ENCODE data around the gene EMILIN2. TPM values are rescaled to one million over a fixed set of nuclear protein-coding genes. Genes with fewer than 3 reads are reported as not detected.

Gene EMILIN2
- polyA plus RNA-seq, 1 donor (not counting 4 experiments of a cell fraction or from before 2014, with no cell fraction given): 0.07 TPM

- H4K20me1 ChIP-seq (ENCODE audit: control insufficient read depth, extremely low read depth, insufficient read depth, low read length): no peaks in the 10 kb centered on the region
- H3K9me1 ChIP-seq (ENCODE audit: control insufficient read depth, extremely low read depth, insufficient read depth, low read length): no peaks in the 10 kb centered on the region
- TF ChIP-seq CTCF (optimal IDR thresholded peaks at IDR 0.05 in 1 of 3, IDR thresholded peaks at IDR 0.05 in 1 of 3, conservative IDR thresholded peaks at IDR 0.05 in 1 of 3; ENCODE audit: extremely low read depth in 1 of 3, insufficient read depth in 2 of 3, low read length in 3 of 3): no peak
- TF ChIP-seq EZH2 (IDR thresholded peaks at IDR 0.05; ENCODE audit: low read length): no peak
- H3K9ac ChIP-seq (ENCODE audit: control insufficient read depth, extremely low read depth, insufficient read depth, low read length): no peak overlapping the region
- DNase-seq (ENCODE audit: low read depth, low spot score) (no peak), FAIRE-seq (no peak)
- peaks cover 14% of the 10 kb centered on the region for H3K27me3 ChIP-seq (ENCODE audit: control insufficient read depth, extremely low read depth, insufficient read depth, low read length)
- H3K79me2 ChIP-seq (ENCODE audit: control insufficient read depth, insufficient read depth, low read length): no peaks in the 10 kb centered on the region
- no peak overlapping the region for H3K4me3 ChIP-seq (ENCODE audit: control insufficient read depth in 2 of 3, extremely low read depth in 1 of 3, insufficient read depth in 2 of 3, low read depth in 1 of 3, low read length in 3 of 3)
- H2AFZ ChIP-seq (ENCODE audit: control insufficient read depth, low read length): no peak overlapping the region
- H3K4me1 ChIP-seq (ENCODE audit: control insufficient read depth, extremely low read depth, insufficient read depth, low read length): no peaks in the 10 kb centered on the region
- H3K36me3 ChIP-seq (ENCODE audit: control insufficient read depth in 2 of 2, extremely low read depth in 1 of 2, insufficient read depth in 2 of 2, low read length in 2 of 2): no peaks in the 10 kb centered on the region
- no peaks in the 10 kb centered on the region for H3K9me3 ChIP-seq (ENCODE audit: control insufficient read depth, low read depth, low read length)
- dilution Hi-C loops (cut with MboI; ENCODE audit: extremely low pct_ligation_motif_present, low sequenced_read_pairs): no loop called here
- H3K4me2 ChIP-seq (ENCODE audit: control insufficient read depth, extremely low read depth, insufficient read depth, low read depth, low read length): peak overlapping the region; percentile 48
- H3K27ac ChIP-seq (ENCODE audit: control insufficient read depth, insufficient read depth, low read length): no peak overlapping the region
These were observed 8.1 kb downstream of the EMILIN2 start for GRCh38 chr18:2854875-2855274.

GRCh38 chr18:2855560-2856350, 8.9 kb downstream of the EMILIN2 start:
- FAIRE-seq (no peak), DNase-seq (ENCODE audit: low read depth, low spot score) (no peak)
- no peak overlapping the region for H3K4me3 ChIP-seq (ENCODE audit: control insufficient read depth in 2 of 3, extremely low read depth in 1 of 3, insufficient read depth in 2 of 3, low read depth in 1 of 3, low read length in 3 of 3)
- no peaks in the 10 kb centered on the region for H4K20me1 ChIP-seq (ENCODE audit: control insufficient read depth, extremely low read depth, insufficient read depth, low read length)
- no peak overlapping the region for H3K9ac ChIP-seq (ENCODE audit: control insufficient read depth, extremely low read depth, insufficient read depth, low read length)
- H3K4me2 ChIP-seq (ENCODE audit: control insufficient read depth, extremely low read depth, insufficient read depth, low read depth, low read length): no peak overlapping the region
- peak overlapping the region; percentile 33 for H2AFZ ChIP-seq (ENCODE audit: control insufficient read depth, low read length)
- dilution Hi-C loops (cut with MboI; ENCODE audit: extremely low pct_ligation_motif_present, low sequenced_read_pairs): no loop called here
- no peaks in the 10 kb centered on the region for H3K9me1 ChIP-seq (ENCODE audit: control insufficient read depth, extremely low read depth, insufficient read depth, low read length)
- H3K79me2 ChIP-seq (ENCODE audit: control insufficient read depth, insufficient read depth, low read length): no peaks in the 10 kb centered on the region
- no peak overlapping the region for H3K27ac ChIP-seq (ENCODE audit: control insufficient read depth, insufficient read depth, low read length)
- H3K4me1 ChIP-seq (ENCODE audit: control insufficient read depth, extremely low read depth, insufficient read depth, low read length): no peaks in the 10 kb centered on the region
- peaks cover 14% of the 10 kb centered on the region for H3K27me3 ChIP-seq (ENCODE audit: control insufficient read depth, extremely low read depth, insufficient read depth, low read length)
- no peaks in the 10 kb centered on the region for H3K36me3 ChIP-seq (ENCODE audit: control insufficient read depth in 2 of 2, extremely low read depth in 1 of 2, insufficient read depth in 2 of 2, low read length in 2 of 2)
- no peak for TF ChIP-seq EZH2 (IDR thresholded peaks at IDR 0.05; ENCODE audit: low read length)
- no peaks in the 10 kb centered on the region for H3K9me3 ChIP-seq (ENCODE audit: control insufficient read depth, low read depth, low read length)

Data from keratinocyte (primary cell).